Lower leg skin (tissue), 4 donors: ENCODE measurements around the gene GLS. TPM values are rescaled to one million over a fixed set of nuclear protein-coding genes. Genes with fewer than 3 reads are reported as not detected.

ENCODE experiments used
- DNase-seq, 2 donors: peaks; one replicate each; pipeline ENCODE4 v3.0.0-alpha.2; 2019; ENCODE audit warnings: low spot score in 2 of 2
- H3K4me3 ChIP-seq: fragments of 200-600 bp; sonication (generic); 2 replicates; pipeline ENCODE4 v1.5.1; 2017; ENCODE audit warnings: mild to moderate bottlenecking, low read depth; ENCODE audit not compliant: poor library complexity, severe bottlenecking
- POLR2A ChIP-seq, 2 donors: fragments of 450-650 bp; IDR thresholded peaks; one replicate each; pipeline ENCODE4 v1.6.1; 2016 to 2017; ENCODE audit warnings: antibody characterized with exemption in 2 of 2, mild to moderate bottlenecking in 1 of 2, moderate library complexity in 1 of 2
- whole genome bisulfite sequencing, 2 donors: methylation state at CpG; one replicate each; pipeline ENCODE4 v1.1.5; 2018; 5-methylcytosine and 5-hydroxymethylcytosine counted together
- intact Hi-C: fragments of 100-400 bp; cut with DNase I; formaldehyde crosslinking; loops from one replicate; pipeline ENCODE4 v1.15.0; 2023; ENCODE audit warnings: low total_unique reads
- total RNA-seq, 4 donors: library from RNA; depleted of rRNA; stranded (reverse); fragments of >200 nt; gene quantifications; one replicate each; pipeline ENCODE4 v1.1.0, GENCODE V29; 2016
- TF ChIP-seq, protein P1 (sequence below), 3 donors: fragments of 450-650 bp; IDR thresholded peaks; one replicate each; pipeline ENCODE4 v1.5.1; 2016; ENCODE audit warnings: antibody characterized with exemption in 3 of 3, mild to moderate bottlenecking in 3 of 3, moderate library complexity in 2 of 3

GLS gene
- total RNA-seq, result 10 to 100 TPM; 55.3 to 86.2 (median 67.6) TPM

GRCh38 chr2:190880378-190881083 is at the start of gene GLS:
Gene GLS (plus strand): TSS chr2:190880821. CDS start chr2:190881085, 264 bp downstream.
- 0% methylated on average over 48 to 51 of the region's 56 CpGs for WGBS, 2 donors
- TF ChIP-seq, protein P1, sequence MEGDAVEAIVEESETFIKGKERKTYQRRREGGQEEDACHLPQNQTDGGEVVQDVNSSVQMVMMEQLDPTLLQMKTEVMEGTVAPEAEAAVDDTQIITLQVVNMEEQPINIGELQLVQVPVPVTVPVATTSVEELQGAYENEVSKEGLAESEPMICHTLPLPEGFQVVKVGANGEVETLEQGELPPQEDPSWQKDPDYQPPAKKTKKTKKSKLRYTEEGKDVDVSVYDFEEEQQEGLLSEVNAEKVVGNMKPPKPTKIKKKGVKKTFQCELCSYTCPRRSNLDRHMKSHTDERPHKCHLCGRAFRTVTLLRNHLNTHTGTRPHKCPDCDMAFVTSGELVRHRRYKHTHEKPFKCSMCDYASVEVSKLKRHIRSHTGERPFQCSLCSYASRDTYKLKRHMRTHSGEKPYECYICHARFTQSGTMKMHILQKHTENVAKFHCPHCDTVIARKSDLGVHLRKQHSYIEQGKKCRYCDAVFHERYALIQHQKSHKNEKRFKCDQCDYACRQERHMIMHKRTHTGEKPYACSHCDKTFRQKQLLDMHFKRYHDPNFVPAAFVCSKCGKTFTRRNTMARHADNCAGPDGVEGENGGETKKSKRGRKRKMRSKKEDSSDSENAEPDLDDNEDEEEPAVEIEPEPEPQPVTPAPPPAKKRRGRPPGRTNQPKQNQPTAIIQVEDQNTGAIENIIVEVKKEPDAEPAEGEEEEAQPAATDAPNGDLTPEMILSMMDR (IDR thresholded peaks at IDR 0.05), result no peak
- TF ChIP-seq POLR2A (IDR thresholded peaks at IDR 0.05), result peak in 1 of 2 donors; percentile 94
- intact Hi-C loops, result no loop called here
- H3K4me3 ChIP-seq, result peak within 1 kb of the TSS; percentile 97
- peak; percentile 97 to 100 for DNase-seq

GRCh38 chr2:190831941-190832340 is 48.7 kb upstream of the GLS start:
- WGBS, 2 donors, result 79 to 85% methylated on average over 3 of the region's 3 CpGs
- no peak overlapping the region for H3K4me3 ChIP-seq
- intact Hi-C loops, result no loop called here
- no peak for DNase-seq
- TF ChIP-seq POLR2A (IDR thresholded peaks at IDR 0.05), result no peak
- TF ChIP-seq, protein P1 (IDR thresholded peaks at IDR 0.05), result no peak

- intact Hi-C loops, result no loop called here
- TF ChIP-seq POLR2A (IDR thresholded peaks at IDR 0.05), result no peak
- TF ChIP-seq, protein P1 (IDR thresholded peaks at IDR 0.05), result no peak
- 65 to 71% methylated on average over 1 of the region's 1 CpG for WGBS, 2 donors
Measured at GRCh38 chr2:190834890-190835208, 45.8 kb upstream of the GLS start.

GRCh38 chr2:190835303-190835930 is 45.2 kb upstream of the GLS start:
- intact Hi-C loops, result no loop called here
- 47 to 62% methylated on average over 3 of the region's 3 CpGs for WGBS, 2 donors

More at GRCh38 chr2:190834890-190835208, 45.8 kb upstream of the GLS start:
- no peak overlapping the region for H3K4me3 ChIP-seq
- DNase-seq, result no peak

DNA sequence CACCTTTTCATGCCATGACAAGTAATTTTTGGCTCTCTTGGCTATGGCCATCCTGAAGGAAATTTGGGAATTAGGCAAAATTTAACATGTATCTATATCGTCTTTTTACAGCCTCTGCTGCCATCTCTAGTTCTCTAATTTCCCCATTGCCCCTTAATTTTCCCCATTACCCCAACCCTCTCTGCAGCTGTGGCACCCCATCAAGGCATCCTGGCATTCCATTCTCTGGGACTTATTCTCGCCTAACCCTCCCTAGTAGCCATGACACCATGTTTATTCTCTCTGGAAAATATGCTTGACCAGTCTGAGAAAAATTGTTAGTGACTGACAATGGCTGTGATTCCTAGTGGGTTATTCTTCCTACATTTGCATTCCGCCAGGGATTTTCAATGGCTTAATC is 43.9 kb upstream of the GLS start:
- WGBS, 2 donors, result 60 to 95% methylated on average over 3 of the region's 3 CpGs
- TF ChIP-seq, protein P1 (IDR thresholded peaks at IDR 0.05), result no peak
- TF ChIP-seq POLR2A (IDR thresholded peaks at IDR 0.05), result no peak
- no peak overlapping the region for H3K4me3 ChIP-seq
- intact Hi-C loops, result no loop called here
- DNase-seq, result no peak

More at GRCh38 chr2:190835303-190835930, 45.2 kb upstream of the GLS start:
- no peak overlapping the region for H3K4me3 ChIP-seq
- TF ChIP-seq, protein P1 (IDR thresholded peaks at IDR 0.05), result no peak
- no peak for TF ChIP-seq POLR2A (IDR thresholded peaks at IDR 0.05)
- DNase-seq, result no peak
